SK-N-SH treated with all-trans-retinoic acid at 6 μM for 48 hours (cell line): Measurements from ENCODE around the gene CUEDC2.

Experiments
- ATAC-seq: fragments of 200-7000 bp; cut with Tn5 transposase; 3 replicates; pipeline ENCODE4 v1.9.1; 2020; ENCODE audit warnings: mild to moderate bottlenecking, moderate library complexity
- ARNTL ChIP-seq: fragments of 450-650 bp; formaldehyde crosslinking; IDR thresholded peaks from 2 replicates; pipeline ENCODE4 v1.5.0; 2020; ENCODE audit warnings: low read depth, mild to moderate bottlenecking, moderate library complexity, borderline replicate concordance
- CREB5 ChIP-seq: fragments of 250-450 bp; sonication (Bioruptor Pico); IDR thresholded peaks from 2 replicates; pipeline ENCODE4 v1.5.1; 2020; ENCODE audit warnings: low read depth, mild to moderate bottlenecking, moderate library complexity
- CSDC2 ChIP-seq: fragments of 250-450 bp; sonication (Bioruptor Pico); IDR thresholded peaks from 2 replicates; pipeline ENCODE4 v1.5.0; 2020; ENCODE audit warnings: mild to moderate bottlenecking, moderate library complexity
- CSRNP3 ChIP-seq: fragments of 250-450 bp; sonication (Bioruptor Pico); IDR thresholded peaks from 2 replicates; pipeline ENCODE4 v1.5.1; 2021; ENCODE audit warnings: mild to moderate bottlenecking, moderate library complexity
- ESRRG ChIP-seq: fragments of 250-450 bp; sonication (Bioruptor Pico); IDR thresholded peaks from 2 replicates; pipeline ENCODE4 v1.6.1; 2021; ENCODE audit warnings: mild to moderate bottlenecking
- ISL1 ChIP-seq: fragments of 250-450 bp; sonication (Bioruptor Pico); IDR thresholded peaks from 2 replicates; pipeline ENCODE4 v2.1.2; 2022; ENCODE audit warnings: mild to moderate bottlenecking, moderate library complexity
- OSR1 ChIP-seq: fragments of 250-450 bp; sonication (Bioruptor Pico); IDR thresholded peaks from 2 replicates; pipeline ENCODE4 v1.8.0; 2022; ENCODE audit warnings: moderate library complexity, mild to moderate bottlenecking, inconsistent platforms
- PATZ1 ChIP-seq: fragments of 250-450 bp; sonication (Bioruptor Pico); IDR thresholded peaks from 2 replicates; pipeline ENCODE4 v1.8.0; 2020; ENCODE audit warnings: mild to moderate bottlenecking, moderate library complexity, borderline replicate concordance
- POU6F1 ChIP-seq: fragments of 250-450 bp; sonication (Bioruptor Pico); IDR thresholded peaks from 2 replicates; pipeline ENCODE4 v1.8.0; 2021; ENCODE audit warnings: low read depth, mild to moderate bottlenecking, moderate library complexity, borderline replicate concordance
- RARB ChIP-seq: fragments of 250-450 bp; sonication (Bioruptor Pico); IDR thresholded peaks from 2 replicates; pipeline ENCODE4 v1.8.0; 2021; ENCODE audit warnings: mild to moderate bottlenecking, moderate library complexity
- TCF4 ChIP-seq: fragments of 250-450 bp; sonication (Bioruptor Pico); IDR thresholded peaks from 2 replicates; pipeline ENCODE4 v1.8.0; 2021; ENCODE audit warnings: mild to moderate bottlenecking, moderate library complexity, borderline replicate concordance
- ZC3H10 ChIP-seq: fragments of 250-450 bp; sonication (Bioruptor Pico); IDR thresholded peaks from 2 replicates; pipeline ENCODE4 v1.5.1; 2021; ENCODE audit warnings: mild to moderate bottlenecking, moderate library complexity
- ZFP3 ChIP-seq: fragments of 250-450 bp; sonication (Bioruptor Pico); IDR thresholded peaks from 2 replicates; pipeline ENCODE4 v1.5.0; 2020; ENCODE audit warnings: mild to moderate bottlenecking, moderate library complexity
- ZFP30 ChIP-seq: fragments of 450-650 bp; formaldehyde crosslinking; IDR thresholded peaks from 2 replicates; pipeline ENCODE4 v1.5.0; 2022; ENCODE audit warnings: mild to moderate bottlenecking, moderate library complexity
- ZNF565 ChIP-seq: fragments of 450-650 bp; formaldehyde crosslinking; conservative IDR thresholded peaks from 2 replicates; pipeline ENCODE4 v1.5.0; 2020; ENCODE audit warnings: low read depth, mild to moderate bottlenecking, moderate library complexity
- ZNF8 ChIP-seq: fragments of 450-650 bp; formaldehyde crosslinking; IDR thresholded peaks from 2 replicates; pipeline ENCODE4 v1.5.0; 2020; ENCODE audit warnings: mild to moderate bottlenecking, moderate library complexity
- TF ChIP-seq, protein P1 (sequence below): fragments of 250-450 bp; sonication (Bioruptor Pico); IDR thresholded peaks from 2 replicates; pipeline ENCODE4 v1.5.0; 2020; ENCODE audit warnings: mild to moderate bottlenecking, moderate library complexity

Gene CUEDC2

GRCh38 chr10:102479651-102480050, 47.3 kb upstream of the CUEDC2 start (continued):
- TF ChIP-seq TCF4 (CRISPR knock-in tag), result no peak

- no peak for ATAC-seq
- TF ChIP-seq PATZ1 (CRISPR knock-in tag), result no peak
- TF ChIP-seq CSDC2 (CRISPR knock-in tag), result no peak
- no peak for TF ChIP-seq ZFP30 (CRISPR knock-in tag)
- no peak for TF ChIP-seq OSR1 (CRISPR knock-in tag)
Observed at GRCh38 chr10:102476466-102477141, 44.2 kb upstream of the CUEDC2 start.

- no peak for TF ChIP-seq ESRRG (CRISPR knock-in tag)
- no peak for TF ChIP-seq PATZ1 (CRISPR knock-in tag)
- no peak for TF ChIP-seq ZFP30 (CRISPR knock-in tag)
- no peak for TF ChIP-seq POU6F1 (CRISPR knock-in tag)
- TF ChIP-seq TCF4 (CRISPR knock-in tag), result no peak
- no peak for TF ChIP-seq ZNF565 (CRISPR knock-in tag)
- no peak for TF ChIP-seq CREB5
- TF ChIP-seq, protein P1, sequence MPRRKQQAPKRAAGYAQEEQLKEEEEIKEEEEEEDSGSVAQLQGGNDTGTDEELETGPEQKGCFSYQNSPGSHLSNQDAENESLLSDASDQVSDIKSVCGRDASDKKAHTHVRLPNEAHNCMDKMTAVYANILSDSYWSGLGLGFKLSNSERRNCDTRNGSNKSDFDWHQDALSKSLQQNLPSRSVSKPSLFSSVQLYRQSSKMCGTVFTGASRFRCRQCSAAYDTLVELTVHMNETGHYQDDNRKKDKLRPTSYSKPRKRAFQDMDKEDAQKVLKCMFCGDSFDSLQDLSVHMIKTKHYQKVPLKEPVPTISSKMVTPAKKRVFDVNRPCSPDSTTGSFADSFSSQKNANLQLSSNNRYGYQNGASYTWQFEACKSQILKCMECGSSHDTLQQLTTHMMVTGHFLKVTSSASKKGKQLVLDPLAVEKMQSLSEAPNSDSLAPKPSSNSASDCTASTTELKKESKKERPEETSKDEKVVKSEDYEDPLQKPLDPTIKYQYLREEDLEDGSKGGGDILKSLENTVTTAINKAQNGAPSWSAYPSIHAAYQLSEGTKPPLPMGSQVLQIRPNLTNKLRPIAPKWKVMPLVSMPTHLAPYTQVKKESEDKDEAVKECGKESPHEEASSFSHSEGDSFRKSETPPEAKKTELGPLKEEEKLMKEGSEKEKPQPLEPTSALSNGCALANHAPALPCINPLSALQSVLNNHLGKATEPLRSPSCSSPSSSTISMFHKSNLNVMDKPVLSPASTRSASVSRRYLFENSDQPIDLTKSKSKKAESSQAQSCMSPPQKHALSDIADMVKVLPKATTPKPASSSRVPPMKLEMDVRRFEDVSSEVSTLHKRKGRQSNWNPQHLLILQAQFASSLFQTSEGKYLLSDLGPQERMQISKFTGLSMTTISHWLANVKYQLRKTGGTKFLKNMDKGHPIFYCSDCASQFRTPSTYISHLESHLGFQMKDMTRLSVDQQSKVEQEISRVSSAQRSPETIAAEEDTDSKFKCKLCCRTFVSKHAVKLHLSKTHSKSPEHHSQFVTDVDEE (CRISPR knock-in tag), result no peak
- TF ChIP-seq ZNF8 (CRISPR knock-in tag), result no peak
- TF ChIP-seq ARNTL (CRISPR knock-in tag), result no peak
- no peak for TF ChIP-seq CSDC2 (CRISPR knock-in tag)
- no peak for TF ChIP-seq RARB
- TF ChIP-seq OSR1 (CRISPR knock-in tag), result no peak
- TF ChIP-seq CSRNP3 (CRISPR knock-in tag), result no peak
- no peak for TF ChIP-seq ZC3H10 (CRISPR knock-in tag)
- TF ChIP-seq ZFP3 (CRISPR knock-in tag), result no peak
- TF ChIP-seq ISL1, result no peak
- no peak for ATAC-seq
Observed at GRCh38 chr10:102475451-102476040, 43.2 kb upstream of the CUEDC2 start.
